HepG2 (cell line): ENCODE measurements around the gene NPIPB6. TPM values are rescaled to one million over a fixed set of nuclear protein-coding genes. Genes with fewer than 3 reads are reported as not detected.

Source experiments
- AHR ChIP-seq: IDR thresholded peaks from 2 replicates; pipeline ENCODE4 v1.6.1; 2018; ENCODE audit warnings: missing genetic modification reagents, missing compliant biosample characterization
- CBX1 ChIP-seq: IDR thresholded peaks from one replicate; pipeline ENCODE4 v1.6.1; 2016; ENCODE audit warnings: antibody characterized with exemption, low read depth
- CBX2 ChIP-seq, 2 experiments: fragments of 200-600 bp in 1 of 2; sonication (generic); formaldehyde crosslinking in 1 of 2; IDR thresholded peaks; 2 replicates each; pipeline versions ENCODE4 v1.7.0 to v1.8.1; 2018 to 2022; ENCODE audit warnings: low read depth in 2 of 2, low read length in 1 of 2, mild to moderate bottlenecking in 1 of 2, missing genetic modification reagents in 1 of 2
- CEBPG ChIP-seq: IDR thresholded peaks from 2 replicates; pipeline ENCODE4 v1.6.1; 2016
- FOXA1 ChIP-seq, 2 experiments: fragments of 450-650 bp in 1 of 2; sonication (generic) in 1 of 2; formaldehyde crosslinking in 1 of 2; IDR thresholded peaks; 2 replicates each; pipeline versions ENCODE4 v1.4.0 to v1.6.1; 2016 to 2020; ENCODE audit warnings: missing genetic modification reagents in 1 of 2
- FOXC1 ChIP-seq: sonication (generic); formaldehyde crosslinking; IDR thresholded peaks from 2 replicates; pipeline ENCODE4 v1.8.0; 2022; ENCODE audit warnings: mild to moderate bottlenecking, missing genetic modification reagents, borderline replicate concordance
- GATAD1 ChIP-seq: IDR thresholded peaks from 2 replicates; pipeline ENCODE4 v1.6.1; 2016; ENCODE audit warnings: missing genetic modification reagents, missing compliant biosample characterization
- HNRNPH1 ChIP-seq: fragments of 200-400 bp; formaldehyde crosslinking; optimal IDR thresholded peaks from 2 replicates; pipeline ENCODE3; 2017; ENCODE audit warnings: mild to moderate bottlenecking, low read depth, low read length
- ISX ChIP-seq: sonication (generic); formaldehyde crosslinking; conservative IDR thresholded peaks from 2 replicates; pipeline ENCODE4 v1.5.0; 2020; ENCODE audit warnings: missing genetic modification reagents
- SSRP1 ChIP-seq: IDR thresholded peaks from 2 replicates; pipeline ENCODE4 v1.6.1; 2016; ENCODE audit warnings: control low read depth
- XBP1 ChIP-seq: sonication (generic); formaldehyde crosslinking; IDR thresholded peaks from 2 replicates; pipeline ENCODE4 v1.5.0; 2020; ENCODE audit warnings: missing genetic modification reagents
- ZBTB7B ChIP-seq: sonication (generic); formaldehyde crosslinking; IDR thresholded peaks from 2 replicates; pipeline ENCODE4 v1.4.0; 2020; ENCODE audit warnings: missing genetic modification reagents
- ZFY ChIP-seq: sonication (generic); formaldehyde crosslinking; IDR thresholded peaks from 2 replicates; pipeline ENCODE4 v1.4.0; 2020; ENCODE audit warnings: missing genetic modification reagents
- ZNF138 ChIP-seq: sonication (generic); formaldehyde crosslinking; IDR thresholded peaks from 2 replicates; pipeline ENCODE4 v1.5.0; 2020; ENCODE audit warnings: mild to moderate bottlenecking, low read depth, missing genetic modification reagents
- ZNF432 ChIP-seq: sonication (generic); formaldehyde crosslinking; IDR thresholded peaks from 2 replicates; pipeline ENCODE4 v1.5.0; 2020; ENCODE audit warnings: missing genetic modification reagents, mild to moderate bottlenecking, borderline replicate concordance
- ZNF563 ChIP-seq: sonication (generic); formaldehyde crosslinking; IDR thresholded peaks from 2 replicates; pipeline ENCODE4 v1.8.0; 2022; ENCODE audit warnings: mild to moderate bottlenecking, moderate library complexity, missing genetic modification reagents
- ZNF569 ChIP-seq: sonication (generic); formaldehyde crosslinking; IDR thresholded peaks from 2 replicates; pipeline ENCODE4 v1.5.0; 2020; ENCODE audit warnings: mild to moderate bottlenecking, missing genetic modification reagents, moderate library complexity, borderline replicate concordance
- ZNF614 ChIP-seq: IDR thresholded peaks from 2 replicates; pipeline ENCODE4 v1.6.1; 2018; ENCODE audit warnings: missing biosample characterization, missing genetic modification reagents, inconsistent platforms, borderline replicate concordance
- ZNF678 ChIP-seq: sonication (generic); formaldehyde crosslinking; IDR thresholded peaks from 2 replicates; pipeline ENCODE4 v1.4.0; 2020; ENCODE audit warnings: mild to moderate bottlenecking, missing genetic modification reagents
- ZNF761 ChIP-seq: sonication (generic); formaldehyde crosslinking; conservative IDR thresholded peaks from 2 replicates; pipeline ENCODE4 v1.4.0; 2020; ENCODE audit warnings: mild to moderate bottlenecking, missing genetic modification reagents
- ZSCAN12 ChIP-seq: sonication (generic); formaldehyde crosslinking; IDR thresholded peaks from 2 replicates; pipeline ENCODE4 v1.9.0; 2021; ENCODE audit warnings: mild to moderate bottlenecking, missing genetic modification reagents
- polyA plus RNA-seq, 8 experiments: library from polyadenylated mRNA; depleted of rRNA in 3 of 8; stranded (reverse) in 7 of 8; unstranded in 1 of 8; fragments of >200 nt; fragmentation: Illumina TruSeq in 4 of 8; extraction: Trizol in 4 of 8; gene quantifications; 2 replicates each; pipeline versions ENCODE4 v1.2.1 to v1.2.3, GENCODE V29; 2011 to 2016; ENCODE audit warnings: low read depth in 4 of 8, missing spikeins in 1 of 8, mixed read lengths in 1 of 8; ENCODE audit not compliant: insufficient read depth in 1 of 8
- total RNA-seq, 5 experiments: library from RNA; depleted of rRNA; stranded (reverse); fragments of >200 nt; fragmentation: Illumina TruSeq; extraction: Trizol; gene quantifications; 2 replicates each; pipeline ENCODE4 v1.2.3, GENCODE V29; 2016; ENCODE audit warnings: low read depth in 1 of 5
- TF ChIP-seq, protein P1 (sequence below): sonication (generic); formaldehyde crosslinking; conservative IDR thresholded peaks from 2 replicates; pipeline ENCODE4 v1.8.0; 2022; ENCODE audit warnings: mild to moderate bottlenecking, moderate library complexity, missing genetic modification reagents
- TF ChIP-seq, protein P2 (sequence below): sonication (generic); formaldehyde crosslinking; IDR thresholded peaks from 2 replicates; pipeline ENCODE4 v1.4.0; 2020; ENCODE audit warnings: missing genetic modification reagents
- TF ChIP-seq, protein P3 (sequence below): sonication (generic); formaldehyde crosslinking; IDR thresholded peaks from 2 replicates; pipeline ENCODE4 v1.9.0; 2021; ENCODE audit warnings: missing genetic modification reagents, mild to moderate bottlenecking, borderline replicate concordance

The NPIPB6 gene
- total and polyA plus RNA-seq, 2 of the 13 experiments (the other 11 are each of a cell fraction or from before 2014, with no cell fraction given): 0.25 TPM; not detected in 1

DNA sequence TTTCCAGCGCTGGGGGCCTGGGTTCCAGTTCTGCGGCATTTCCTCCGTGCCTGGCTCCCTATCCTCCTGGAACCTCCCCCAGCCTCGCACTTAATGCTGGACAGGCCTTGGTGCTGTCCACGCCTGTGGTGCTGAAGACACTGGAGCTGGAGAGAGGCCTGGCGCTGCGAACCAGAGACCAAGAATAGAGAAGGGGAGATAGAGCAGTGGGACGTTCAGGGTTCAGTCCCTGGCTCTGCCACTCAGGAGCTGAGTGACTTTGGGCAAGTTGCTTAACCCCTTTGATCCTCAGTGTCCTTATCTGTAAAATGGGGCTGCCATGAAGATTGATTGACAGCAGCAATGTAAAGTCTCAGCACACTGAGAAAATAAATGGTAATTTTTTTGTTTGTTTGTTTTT, 59.1 kb downstream of the NPIPB6 start (continued):
- TF ChIP-seq ZSCAN12 (peak; percentile 96), HNRNPH1 (no peak), ZNF432 (no peak), AHR (CRISPR knock-in tag) (peak; percentile 99), ISX (peak; percentile 98), SSRP1 (CRISPR knock-in tag) (no peak), CEBPG (CRISPR knock-in tag) (peak; percentile 48; the same call in 1 of the 2 replicates), ZNF678 (0 out of 2 replicates have a peak, but pooled peaks have one; percentile 62), GATAD1 (CRISPR knock-in tag) (peak; percentile 84), FOXA1 (IDR thresholded peaks at IDR 0.05) (no peak), FOXA1 (CRISPR knock-in tag; IDR thresholded peaks at IDR 0.05) (no peak), ZNF563 (peak; percentile 73; the same call in 1 of the 2 replicates), CBX1 (no peak), ZBTB7B (CRISPR knock-in tag) (peak; percentile 53; the same call in 1 of the 2 replicates), ZNF569 (no peak), ZNF761 (CRISPR knock-in tag) (no peak), ZNF614 (CRISPR knock-in tag) (peak; percentile 96), XBP1 (CRISPR knock-in tag) (peak; percentile 96), CBX2 (IDR thresholded peaks at IDR 0.05; ENCODE audit: low read depth, low read length) (no peak), CBX2 (CRISPR knock-in tag; IDR thresholded peaks at IDR 0.05; ENCODE audit: low read depth) (no peak), ZNF138 (CRISPR knock-in tag) (0 out of 2 replicates have a peak, but pooled peaks have one; percentile 65), FOXC1 (CRISPR knock-in tag) (no peak; the same call in 1 of the 2 replicates), ZFY (peak; percentile 65)
- TF ChIP-seq, protein P1, sequence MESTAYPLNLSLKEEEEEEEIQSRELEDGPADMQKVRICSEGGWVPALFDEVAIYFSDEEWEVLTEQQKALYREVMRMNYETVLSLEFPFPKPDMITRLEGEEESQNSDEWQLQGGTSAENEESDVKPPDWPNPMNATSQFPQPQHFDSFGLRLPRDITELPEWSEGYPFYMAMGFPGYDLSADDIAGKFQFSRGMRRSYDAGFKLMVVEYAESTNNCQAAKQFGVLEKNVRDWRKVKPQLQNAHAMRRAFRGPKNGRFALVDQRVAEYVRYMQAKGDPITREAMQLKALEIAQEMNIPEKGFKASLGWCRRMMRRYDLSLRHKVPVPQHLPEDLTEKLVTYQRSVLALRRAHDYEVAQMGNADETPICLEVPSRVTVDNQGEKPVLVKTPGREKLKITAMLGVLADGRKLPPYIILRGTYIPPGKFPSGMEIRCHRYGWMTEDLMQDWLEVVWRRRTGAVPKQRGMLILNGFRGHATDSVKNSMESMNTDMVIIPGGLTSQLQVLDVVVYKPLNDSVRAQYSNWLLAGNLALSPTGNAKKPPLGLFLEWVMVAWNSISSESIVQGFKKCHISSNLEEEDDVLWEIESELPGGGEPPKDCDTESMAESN: peak; percentile 66; the same call in 1 of the 2 replicates
- TF ChIP-seq, protein P2, sequence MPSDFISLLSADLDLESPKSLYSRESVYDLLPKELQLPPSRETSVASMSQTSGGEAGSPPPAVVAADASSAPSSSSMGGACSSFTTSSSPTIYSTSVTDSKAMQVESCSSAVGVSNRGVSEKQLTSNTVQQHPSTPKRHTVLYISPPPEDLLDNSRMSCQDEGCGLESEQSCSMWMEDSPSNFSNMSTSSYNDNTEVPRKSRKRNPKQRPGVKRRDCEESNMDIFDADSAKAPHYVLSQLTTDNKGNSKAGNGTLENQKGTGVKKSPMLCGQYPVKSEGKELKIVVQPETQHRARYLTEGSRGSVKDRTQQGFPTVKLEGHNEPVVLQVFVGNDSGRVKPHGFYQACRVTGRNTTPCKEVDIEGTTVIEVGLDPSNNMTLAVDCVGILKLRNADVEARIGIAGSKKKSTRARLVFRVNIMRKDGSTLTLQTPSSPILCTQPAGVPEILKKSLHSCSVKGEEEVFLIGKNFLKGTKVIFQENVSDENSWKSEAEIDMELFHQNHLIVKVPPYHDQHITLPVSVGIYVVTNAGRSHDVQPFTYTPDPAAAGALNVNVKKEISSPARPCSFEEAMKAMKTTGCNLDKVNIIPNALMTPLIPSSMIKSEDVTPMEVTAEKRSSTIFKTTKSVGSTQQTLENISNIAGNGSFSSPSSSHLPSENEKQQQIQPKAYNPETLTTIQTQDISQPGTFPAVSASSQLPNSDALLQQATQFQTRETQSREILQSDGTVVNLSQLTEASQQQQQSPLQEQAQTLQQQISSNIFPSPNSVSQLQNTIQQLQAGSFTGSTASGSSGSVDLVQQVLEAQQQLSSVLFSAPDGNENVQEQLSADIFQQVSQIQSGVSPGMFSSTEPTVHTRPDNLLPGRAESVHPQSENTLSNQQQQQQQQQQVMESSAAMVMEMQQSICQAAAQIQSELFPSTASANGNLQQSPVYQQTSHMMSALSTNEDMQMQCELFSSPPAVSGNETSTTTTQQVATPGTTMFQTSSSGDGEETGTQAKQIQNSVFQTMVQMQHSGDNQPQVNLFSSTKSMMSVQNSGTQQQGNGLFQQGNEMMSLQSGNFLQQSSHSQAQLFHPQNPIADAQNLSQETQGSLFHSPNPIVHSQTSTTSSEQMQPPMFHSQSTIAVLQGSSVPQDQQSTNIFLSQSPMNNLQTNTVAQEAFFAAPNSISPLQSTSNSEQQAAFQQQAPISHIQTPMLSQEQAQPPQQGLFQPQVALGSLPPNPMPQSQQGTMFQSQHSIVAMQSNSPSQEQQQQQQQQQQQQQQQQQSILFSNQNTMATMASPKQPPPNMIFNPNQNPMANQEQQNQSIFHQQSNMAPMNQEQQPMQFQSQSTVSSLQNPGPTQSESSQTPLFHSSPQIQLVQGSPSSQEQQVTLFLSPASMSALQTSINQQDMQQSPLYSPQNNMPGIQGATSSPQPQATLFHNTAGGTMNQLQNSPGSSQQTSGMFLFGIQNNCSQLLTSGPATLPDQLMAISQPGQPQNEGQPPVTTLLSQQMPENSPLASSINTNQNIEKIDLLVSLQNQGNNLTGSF: peak; percentile 97
- TF ChIP-seq, protein P3, sequence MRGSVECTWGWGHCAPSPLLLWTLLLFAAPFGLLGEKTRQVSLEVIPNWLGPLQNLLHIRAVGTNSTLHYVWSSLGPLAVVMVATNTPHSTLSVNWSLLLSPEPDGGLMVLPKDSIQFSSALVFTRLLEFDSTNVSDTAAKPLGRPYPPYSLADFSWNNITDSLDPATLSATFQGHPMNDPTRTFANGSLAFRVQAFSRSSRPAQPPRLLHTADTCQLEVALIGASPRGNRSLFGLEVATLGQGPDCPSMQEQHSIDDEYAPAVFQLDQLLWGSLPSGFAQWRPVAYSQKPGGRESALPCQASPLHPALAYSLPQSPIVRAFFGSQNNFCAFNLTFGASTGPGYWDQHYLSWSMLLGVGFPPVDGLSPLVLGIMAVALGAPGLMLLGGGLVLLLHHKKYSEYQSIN (CRISPR knock-in tag): no peak
